A204.1 (cell line): ENCODE data around the gene ACOT13.
"Not testable (repeated sequence)": the region's sequence is repeated elsewhere in the genome, so short reads cannot be mapped to it uniquely, and the experiment has no call there.

ENCODE experiments used
- FAIRE-seq: peaks from 2 replicates; lab custom pipeline; 2012; peaks lifted over from hg19 to GRCh38; lab: Jason Lieb, UNC

ACOT13 gene

DNA sequence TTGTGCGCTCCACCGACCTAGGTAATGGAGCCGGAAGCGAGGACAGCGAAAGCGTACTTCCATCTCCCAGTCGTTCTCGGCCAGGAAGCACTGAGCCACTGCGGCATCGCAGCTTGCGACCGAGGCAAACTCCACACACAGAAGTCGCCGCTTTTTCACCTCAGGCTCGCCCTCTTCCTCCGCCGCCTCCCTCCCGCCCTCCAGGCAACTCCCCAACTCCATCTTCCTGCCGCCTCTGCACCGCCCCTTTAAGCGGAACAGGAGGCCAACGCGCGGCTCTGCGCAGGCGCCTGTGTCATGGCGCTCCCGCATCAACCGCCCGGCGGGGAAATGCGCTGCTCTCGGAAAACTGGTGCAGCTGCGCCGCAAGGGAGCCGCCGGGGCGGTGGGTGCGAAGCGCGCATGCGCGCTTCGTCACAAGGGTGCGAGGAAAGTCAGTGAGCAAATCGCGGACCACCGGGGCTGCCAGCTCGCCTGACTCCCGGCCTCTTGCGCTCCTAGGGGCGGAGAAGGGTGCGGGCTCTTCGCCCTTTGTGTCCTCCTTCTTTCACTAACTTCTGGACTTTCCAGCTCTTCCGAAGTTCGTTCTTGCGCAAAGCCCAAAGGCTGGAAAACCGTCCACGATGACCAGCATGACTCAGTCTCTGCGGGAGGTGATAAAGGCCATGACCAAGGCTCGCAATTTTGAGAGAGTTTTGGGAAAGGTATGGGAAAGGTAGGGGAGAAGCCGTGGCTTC lies at the start of gene ACOT13, which contains the start of gene TDP2:
Gene ACOT13, plus strand, starts transcription at position 437 of the 737 bp plus-strand sequence. Its CDS starts 187 bp downstream, at position 624.
Gene TDP2, minus strand, starts transcription at position 259 of the 737 bp plus-strand sequence. Its CDS starts 37 bp downstream, at position 222.
- FAIRE-seq = no peak

DNA sequence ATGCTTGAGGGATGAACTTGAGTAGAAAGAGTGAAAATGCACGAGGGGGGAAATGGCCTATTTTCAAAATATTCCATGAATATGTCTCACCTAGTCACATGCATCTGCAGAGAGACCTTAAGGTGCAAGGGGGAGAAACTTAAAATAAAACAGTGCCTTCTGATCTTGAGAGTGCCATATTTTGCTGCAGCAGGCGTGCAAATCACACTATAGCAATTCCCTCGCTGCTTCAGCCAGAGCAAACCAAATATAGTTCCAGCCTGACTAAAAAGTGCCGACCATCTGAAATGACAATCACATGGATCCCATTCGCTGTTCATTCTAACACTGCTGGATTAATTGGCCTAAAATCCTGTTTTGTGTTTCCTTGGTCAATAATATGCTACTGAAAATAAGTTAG lies 47.2 kb upstream of the ACOT13 start:
- no peak for FAIRE-seq

DNA sequence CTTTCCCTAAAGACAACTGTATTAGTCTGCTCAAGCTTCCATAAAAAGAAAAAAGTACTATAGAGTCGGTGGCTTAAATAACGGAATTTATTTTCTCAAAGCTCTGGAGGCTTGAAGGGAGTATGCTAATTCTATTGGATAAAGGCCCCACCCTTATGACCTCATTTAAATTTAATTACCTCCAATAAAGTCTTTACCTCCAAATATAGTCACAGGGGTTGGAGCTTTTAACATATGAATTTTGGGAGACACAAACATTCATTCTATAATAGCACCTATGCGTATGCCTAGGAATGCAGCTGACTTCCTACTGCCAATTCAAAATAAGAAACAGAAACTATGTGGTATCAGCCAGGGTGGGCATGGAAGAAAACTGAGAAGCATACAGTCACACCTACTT lies 46.2 kb upstream of the ACOT13 start:
- FAIRE-seq = no peak

DNA sequence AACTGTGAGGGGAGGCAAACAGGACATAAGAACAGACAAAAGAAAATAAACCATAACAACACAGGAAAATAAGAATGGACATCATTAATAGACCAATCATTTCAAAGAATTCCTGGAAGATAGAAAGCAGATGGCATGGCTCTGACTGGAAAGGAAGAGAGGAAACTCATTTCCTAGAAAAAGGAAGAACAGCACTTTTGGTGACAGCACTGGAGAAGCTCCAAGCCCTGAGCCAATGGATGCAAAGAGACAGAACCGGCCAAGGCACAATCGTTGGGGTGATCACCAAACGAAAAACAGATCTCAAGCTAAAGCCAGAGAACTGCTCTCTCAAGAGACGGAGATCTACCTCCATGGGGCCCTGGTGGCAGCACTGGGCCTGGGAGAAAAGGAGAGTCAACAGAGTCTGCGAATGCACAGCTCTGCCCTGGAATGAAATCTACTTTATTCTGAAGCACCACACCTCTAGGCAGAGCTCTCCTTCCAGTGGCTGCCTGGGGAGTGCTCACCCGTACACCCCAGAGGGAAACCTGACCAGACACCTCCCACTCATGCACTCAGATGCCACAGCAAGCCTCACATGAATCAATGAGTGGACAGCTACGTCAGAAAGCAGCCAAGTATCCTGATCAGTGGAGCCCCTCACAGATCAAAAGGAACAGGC lies 45.1 kb upstream of the ACOT13 start:
- FAIRE-seq = no peak

DNA sequence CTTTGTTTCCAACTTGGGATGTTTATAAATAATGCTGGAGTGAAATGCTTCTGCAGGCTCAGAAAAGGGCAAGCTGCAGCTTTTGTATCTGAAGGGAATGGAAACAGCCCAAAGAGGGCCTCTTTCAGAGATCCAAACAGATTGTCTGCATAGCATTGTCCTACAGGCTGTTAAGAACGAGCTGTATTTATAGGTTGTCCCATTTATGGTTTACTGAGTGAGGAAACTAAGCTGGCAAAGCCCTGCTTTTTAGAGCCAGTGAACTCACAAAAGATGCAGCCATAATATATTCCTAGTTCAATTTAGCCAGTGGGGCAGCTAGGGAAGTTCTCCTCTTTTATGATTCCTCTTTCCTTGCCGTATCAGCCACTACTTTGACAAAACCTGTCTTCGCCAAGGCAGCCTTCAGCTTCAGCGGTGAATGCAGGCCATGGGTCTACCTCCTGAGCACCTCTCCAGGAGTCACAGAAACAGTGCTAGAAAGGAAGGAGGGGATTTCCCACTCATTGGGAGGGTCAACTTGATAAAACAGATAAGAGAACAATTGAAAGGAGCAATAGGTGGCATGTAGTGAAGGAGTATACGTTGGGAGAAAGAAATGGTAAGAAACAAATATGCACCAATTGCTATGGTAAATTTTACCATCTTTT lies 35.9 kb upstream of the ACOT13 start:
- FAIRE-seq = no peak

DNA sequence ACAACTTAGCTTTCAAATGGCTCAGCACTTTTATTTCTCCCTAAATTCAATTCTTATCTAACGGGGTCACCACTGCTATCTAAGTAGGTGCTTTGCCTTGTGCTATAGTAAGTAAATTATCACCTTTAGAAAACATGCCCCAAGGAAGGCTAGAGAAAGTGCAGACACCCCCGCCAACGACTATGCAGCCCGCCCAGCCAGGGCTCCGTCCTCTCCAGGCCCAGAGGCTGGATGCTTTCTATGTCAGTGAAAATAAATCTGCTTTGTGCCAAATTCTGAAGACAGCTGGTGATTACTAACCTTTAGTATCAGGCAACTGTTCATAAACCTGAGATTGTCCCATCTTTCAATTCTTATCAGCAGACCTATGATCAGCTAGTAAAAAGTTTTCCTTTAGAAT lies 35.2 kb upstream of the ACOT13 start:
- no peak for FAIRE-seq

DNA sequence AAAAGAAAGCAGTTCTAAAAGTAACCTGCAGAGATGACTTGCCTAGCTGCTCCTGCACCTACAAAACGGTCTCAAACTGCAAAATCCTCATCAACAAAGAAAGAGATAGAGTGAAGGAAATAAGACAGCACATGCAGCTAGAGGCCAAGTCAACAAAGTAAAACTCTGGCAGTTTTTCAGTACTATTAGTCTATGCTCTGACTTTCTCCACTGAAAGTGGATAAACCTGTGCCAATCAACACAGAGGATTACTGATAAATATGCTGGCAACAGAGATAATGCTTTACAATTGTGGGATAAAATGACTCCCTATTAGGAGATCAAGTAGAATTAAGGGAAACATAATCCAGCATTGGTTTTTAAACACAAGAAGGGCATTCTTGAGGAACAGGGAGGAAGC lies 34.3 kb upstream of the ACOT13 start:
- no peak for FAIRE-seq

DNA sequence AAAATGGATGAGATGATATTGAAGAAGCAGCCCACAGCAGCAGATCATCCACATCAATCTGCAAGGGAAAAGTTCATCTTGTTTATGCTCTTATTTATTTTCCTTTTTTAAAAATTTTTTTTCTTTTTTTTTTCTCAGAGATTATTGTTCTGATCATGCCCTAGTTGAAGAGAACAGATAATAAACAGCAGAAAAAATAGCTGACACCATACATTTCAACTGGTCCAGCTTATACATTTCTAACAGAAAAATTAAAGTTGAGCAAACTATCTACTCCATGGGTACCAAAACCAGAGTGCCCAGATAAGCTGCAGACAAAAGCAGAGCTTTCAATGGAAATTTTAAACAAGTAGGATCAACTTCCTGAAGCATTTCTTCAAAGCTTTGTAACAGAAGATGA lies 30.2 kb upstream of the ACOT13 start:
- no peak for FAIRE-seq

DNA sequence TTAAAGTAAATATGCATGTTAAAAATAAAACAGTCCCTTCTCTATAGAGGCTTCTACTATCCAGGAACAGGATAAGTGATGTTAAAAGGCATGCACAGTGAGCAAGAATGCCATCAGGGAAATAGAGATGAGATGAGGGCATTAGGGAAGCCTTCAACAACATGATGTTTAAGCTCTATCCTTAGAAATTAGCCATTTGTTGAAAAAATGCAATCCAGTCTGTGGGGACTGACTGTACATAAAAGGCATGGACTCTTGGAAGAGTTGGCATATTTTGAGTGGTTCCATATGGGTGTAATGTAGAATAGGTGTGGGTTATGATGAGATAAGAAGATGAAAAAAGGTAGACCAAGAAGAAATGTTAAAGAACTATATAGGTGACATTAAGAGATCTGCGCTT lies 26.7 kb upstream of the ACOT13 start:
- FAIRE-seq = no peak

DNA sequence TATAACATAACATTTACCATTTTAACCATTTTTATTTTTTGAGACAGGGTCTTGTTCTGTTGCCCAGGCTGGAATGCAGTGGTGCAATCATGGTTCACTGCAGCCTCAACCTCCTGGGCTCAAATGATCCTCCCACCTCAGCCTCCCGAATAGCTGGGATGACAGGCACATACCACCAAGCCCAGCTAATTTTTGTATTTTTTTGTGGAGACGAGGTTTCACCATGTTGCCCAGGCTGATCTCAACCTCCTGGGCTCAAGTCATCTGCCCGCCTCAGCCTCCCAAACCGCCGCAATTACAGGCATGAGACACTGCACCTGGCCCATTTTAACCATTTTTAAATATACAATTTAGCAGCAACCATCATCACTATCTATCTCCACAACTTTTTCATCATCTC lies 26.2 kb upstream of the ACOT13 start:
- not testable (repeated sequence) for FAIRE-seq

DNA sequence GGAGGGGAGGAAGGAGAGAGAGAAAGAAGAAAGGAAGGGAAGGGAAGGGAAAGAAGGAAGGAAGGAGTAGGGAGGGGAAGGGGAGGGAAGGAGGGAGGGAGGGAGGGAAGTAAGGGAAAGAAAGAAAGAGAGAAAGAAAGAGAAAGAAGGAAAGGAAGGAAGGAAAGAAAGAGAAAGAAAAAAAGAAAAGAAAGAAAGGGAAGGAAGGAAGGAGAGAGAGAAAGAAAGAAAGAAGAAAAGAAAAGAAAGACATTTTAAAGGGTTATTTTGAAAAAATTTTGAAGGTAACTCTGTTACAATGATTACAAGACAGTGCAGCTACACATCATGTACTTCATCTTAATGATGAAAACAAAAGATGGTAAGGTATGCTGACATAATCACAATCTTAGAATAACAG lies 24.8 kb upstream of the ACOT13 start:
- FAIRE-seq = no peak

DNA sequence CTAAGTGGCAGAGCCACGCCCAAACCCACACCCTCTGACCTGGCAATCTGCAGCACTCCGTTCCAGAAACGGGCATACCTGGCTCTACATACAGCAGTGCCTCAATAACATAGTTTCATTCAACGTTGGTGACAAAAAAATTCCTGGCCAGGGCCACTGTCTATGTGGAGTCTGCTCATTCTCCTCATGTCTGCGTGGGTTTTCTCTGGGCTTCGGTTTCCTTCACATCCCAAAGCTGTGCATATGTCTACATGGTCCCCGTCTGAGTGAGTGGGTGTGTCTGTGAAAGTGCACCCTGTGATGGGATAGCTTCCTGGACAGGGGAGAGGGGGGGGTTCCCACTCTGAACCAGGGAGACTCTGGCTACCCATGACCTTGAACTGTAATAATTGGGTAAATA lies 23.0 kb upstream of the ACOT13 start:
- no peak for FAIRE-seq

DNA sequence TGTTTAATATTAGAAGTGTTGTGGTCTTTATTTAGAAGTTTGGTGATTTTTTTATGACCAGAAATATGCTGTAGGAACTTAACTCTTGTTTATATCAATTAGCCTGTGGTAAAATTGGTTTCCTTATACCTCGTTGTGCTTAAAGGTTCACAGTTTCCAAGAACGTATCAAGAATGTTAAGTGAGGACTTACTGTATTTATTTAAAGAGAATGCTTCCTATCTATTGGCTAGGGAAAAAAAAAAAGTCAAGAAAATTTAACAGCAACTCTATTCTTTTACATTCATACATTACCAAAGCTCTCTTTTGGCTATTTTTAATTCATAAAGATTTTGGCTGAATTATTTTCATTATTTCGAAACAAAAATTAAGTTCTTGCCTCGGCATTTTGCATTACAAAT lies 22.5 kb upstream of the ACOT13 start:
- FAIRE-seq = no peak

DNA sequence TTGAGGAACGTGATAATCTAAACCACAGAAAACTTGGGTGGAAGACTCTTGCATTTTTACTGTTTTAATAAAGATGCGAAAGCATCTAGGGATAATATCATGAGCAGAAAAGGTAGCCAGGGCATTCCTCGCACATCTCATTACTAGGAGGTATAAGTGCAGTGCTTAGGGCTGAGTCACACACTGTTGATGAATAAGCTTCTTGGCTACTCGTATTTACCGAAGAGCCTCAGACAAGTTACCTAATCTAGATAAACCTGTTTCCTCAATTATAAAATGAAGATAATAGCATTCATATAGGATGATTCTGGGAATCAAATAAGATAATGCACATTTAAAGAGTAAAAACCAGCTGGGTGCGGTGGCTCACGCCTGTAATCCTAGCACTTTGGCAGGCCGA lies 20.1 kb upstream of the ACOT13 start:
- no peak for FAIRE-seq

DNA sequence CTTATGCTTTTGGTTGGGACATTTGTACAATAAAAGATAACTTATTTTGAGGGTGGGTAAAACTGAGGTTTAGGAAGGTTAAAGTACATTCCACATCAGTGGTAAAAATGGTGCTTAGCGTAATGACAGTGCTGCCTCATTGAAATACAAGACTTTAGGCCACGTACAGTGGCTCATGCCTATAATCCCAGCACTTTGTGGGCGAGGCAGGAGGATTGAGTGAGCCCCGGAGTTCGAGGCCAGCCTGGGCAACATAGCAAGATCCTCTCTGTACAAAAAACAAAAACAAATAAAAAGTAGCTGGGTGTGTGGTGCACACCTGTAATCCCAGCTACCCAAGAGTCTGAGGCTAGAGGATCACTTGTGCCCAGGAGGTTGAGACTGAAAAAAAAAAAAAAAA lies 18.6 kb upstream of the ACOT13 start:
- FAIRE-seq = no peak

DNA sequence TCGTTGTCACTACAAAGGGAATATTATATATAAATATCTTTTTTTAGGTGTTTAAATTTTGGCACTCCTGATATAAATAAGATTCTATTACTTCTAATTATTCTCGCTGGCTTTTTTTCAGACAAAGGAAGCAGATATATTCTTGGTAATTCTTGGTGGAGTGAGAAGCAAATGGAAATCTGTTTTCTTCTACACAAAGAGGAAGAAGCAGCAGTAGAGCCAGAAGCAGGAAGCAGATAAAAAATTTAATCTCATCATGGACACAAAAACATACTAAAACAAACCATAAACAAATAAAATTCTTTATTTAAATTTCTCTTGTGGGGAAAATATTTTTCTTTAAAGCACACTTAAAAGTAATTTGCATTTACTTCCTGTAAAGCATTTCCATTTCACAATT lies 17.2 kb upstream of the ACOT13 start:
- no peak for FAIRE-seq

DNA sequence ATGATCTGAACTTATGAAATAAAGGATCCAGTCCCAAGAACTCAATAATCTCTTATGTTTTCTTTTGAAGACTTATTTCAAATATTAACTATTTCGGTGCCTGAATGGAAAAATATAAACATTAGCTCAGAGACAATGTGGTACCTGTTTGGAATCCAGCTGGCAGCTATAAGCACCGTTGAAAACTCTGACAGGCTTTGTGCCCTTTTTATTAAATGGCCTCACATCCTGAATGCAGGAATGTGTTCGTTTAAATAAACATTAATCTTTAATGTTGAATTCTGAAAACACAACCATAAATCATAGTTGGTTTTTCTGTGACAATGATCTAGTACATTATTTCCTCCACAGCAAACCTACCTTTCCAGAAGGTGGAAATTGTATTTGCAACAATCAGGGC lies 16.5 kb upstream of the ACOT13 start:
- no peak for FAIRE-seq

DNA sequence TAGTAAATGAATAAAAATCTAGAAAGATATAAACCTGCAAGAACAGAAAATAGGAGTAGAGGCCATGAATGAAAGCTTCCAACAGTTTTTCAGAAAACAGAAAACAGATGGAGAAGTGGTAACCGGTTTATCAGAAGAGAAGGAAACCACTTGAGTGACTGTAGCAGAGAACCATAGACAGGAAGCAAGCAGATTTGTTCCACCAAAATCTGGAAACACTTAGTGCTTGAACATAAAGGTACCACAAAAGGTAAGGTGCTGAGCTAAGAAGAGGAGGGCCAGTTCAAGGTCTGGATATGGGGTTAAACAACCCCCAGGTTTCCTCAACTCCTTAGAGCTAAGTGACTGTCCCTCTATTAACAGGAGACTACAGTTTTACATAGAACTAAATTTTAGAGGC lies 11.7 kb upstream of the ACOT13 start:
- no peak for FAIRE-seq

DNA sequence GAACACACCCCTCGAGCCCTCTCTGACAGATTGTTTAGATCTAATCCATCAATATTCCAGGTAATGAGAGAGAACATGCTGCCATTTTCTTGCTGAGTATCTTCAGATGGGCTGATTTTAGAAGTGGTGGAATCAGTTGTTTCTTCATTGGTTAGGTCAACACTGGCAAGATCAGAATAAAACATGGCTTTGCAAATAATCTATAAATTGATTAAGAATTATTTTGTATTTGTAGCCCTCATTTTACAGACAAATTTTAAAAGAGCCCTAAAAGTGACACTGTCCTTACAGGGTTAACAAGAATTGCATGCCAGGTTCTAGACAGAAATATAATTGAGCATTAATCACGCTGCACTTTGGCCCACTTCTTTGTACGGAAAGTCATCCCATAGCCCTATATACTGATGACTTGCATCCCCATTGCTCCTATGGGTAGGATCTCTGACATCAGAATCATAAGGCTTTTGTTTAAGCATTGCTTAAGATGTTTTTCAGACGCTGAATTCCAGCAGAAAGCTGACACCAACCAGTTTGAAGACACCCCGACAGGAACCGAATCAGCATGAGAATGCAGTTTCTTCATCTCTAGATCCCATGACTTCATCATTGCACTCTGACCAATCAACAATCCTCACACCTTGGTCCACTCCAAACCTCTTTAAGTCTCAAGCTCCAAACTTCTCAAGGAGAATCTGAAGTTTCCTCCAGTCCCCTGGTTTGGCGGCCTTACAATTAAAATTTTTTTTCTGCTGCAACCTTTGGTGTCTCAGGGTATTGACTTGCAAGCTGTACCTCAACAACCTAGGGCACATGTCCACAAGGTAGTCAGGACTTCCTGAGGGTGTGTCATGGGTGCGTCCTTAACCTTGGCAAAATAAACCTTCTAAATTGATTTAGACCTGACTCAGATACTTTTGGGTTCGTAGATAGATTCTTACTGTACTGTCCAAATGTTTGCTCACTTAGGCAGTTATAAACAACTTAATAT lies 8.0 kb upstream of the ACOT13 start:
- no peak for FAIRE-seq

DNA sequence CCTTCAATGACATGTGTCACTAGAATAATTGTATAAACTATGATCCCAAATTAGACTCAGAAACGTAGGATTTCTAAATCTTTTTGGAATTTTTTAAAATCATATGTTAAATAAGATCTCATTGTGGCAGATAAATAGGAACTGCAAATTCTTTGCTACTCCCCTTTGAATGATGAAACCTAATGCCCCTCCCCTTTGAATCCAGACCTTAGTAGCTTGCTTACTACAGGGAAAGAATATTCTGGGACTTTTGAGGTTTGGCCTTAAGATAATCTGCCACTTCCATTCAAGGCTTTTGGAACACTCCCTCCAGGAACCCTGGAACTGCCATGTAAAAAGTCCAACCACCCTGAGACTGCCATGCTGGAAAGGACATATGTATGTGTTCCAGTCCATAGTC lies 7.3 kb upstream of the ACOT13 start:
- FAIRE-seq = no peak

DNA sequence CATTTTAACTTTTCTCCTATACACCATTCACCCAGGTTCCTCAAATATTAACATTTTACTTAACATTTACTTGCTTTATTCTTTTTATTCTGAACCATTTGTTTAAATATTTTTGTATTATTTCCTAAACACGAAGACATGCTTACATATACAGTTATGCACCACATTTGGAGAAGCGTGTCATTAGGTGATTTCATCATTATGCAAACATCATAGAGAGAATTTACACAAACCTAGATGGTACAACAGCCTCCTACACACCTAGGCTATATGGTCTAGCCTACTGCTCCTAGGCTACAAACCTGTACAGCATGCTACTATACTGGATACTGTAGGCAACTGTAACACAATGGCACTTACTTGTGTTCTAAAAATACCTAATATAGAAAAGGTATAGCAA lies 6.8 kb upstream of the ACOT13 start:
- no peak for FAIRE-seq

DNA sequence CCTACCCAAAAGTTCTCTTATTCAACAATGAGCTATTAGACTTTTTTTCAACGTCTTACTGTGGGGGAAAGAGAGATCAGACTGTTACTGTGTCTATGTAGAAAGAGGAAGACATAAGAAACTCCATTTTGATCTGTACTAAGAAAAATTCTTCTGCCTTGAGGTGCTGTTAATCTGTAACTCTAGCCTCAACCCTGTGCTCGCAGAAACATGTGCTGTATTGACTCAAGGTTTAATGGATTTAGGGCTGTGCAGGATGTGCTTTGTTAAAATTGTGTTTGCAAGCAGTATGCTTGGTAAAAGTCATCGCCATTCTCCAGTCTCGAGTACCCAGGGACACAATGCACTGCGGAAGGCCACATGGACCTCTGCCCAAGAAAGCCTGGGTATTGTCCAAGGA lies 5.1 kb upstream of the ACOT13 start:
- FAIRE-seq = not testable (repeated sequence)
